Measurements from ENCODE around the gene ATOSA. TPM values are rescaled to one million over a fixed set of nuclear protein-coding genes. Genes with fewer than 3 reads are reported as not detected.

Gene ATOSA
- total RNA-seq, 1 donor from 2014 or later: 96.8 TPM

DNA sequence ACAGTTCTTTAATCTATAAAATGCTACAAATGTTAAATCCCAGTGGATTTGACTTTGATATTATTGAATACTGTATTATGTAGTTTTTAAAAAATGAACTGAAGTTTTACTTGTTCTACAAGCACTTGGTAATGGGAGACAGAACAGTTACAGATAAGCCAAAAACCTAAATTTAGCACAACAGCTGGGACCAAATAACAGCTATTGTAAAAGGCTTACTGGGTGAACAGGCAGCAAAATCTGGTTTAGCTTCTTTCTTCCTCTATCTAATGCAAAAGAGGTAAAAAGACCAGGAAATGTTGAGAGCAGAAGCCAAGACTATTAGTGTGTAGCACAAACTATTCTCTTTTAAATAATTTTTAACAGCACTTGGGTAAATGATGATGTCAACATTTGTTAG is 1.6 kb upstream of the ATOSA start:
- H3K27me3 Mint-ChIP-seq: no peaks in the 10 kb centered on the region
- CTCF ChIA-PET: no interaction called here
- POLR2A ChIA-PET: interaction anchor here (0.6 to 3.5 kb wide), 8 partner anchors 9 to 448 kb away, joined by 3 to 37 read pairs (median 8); no protein-coding TSS in a partner anchor
- H3K4me1 Mint-ChIP-seq: peaks cover 83% of the 10 kb centered on the region
- peak overlapping the region; percentile 98 for H3K27ac Mint-ChIP-seq
- intact Hi-C loops (cut with micrococcal nuclease): loop anchor here (5.0 kb wide), 1 partner anchor 948 kb away; no protein-coding TSS in a partner anchor
- peaks cover 30% of the 10 kb centered on the region for H3K36me3 Mint-ChIP-seq (ENCODE audit: low read depth)
- ATAC-seq (ENCODE audit: low read depth) (no peak), DNase-seq (no peak)
- H3K4me3 Mint-ChIP-seq: peak overlapping the region; percentile 100
- H3K9me3 Mint-ChIP-seq: no peaks in the 10 kb centered on the region
- TF ChIP-seq, protein P1, sequence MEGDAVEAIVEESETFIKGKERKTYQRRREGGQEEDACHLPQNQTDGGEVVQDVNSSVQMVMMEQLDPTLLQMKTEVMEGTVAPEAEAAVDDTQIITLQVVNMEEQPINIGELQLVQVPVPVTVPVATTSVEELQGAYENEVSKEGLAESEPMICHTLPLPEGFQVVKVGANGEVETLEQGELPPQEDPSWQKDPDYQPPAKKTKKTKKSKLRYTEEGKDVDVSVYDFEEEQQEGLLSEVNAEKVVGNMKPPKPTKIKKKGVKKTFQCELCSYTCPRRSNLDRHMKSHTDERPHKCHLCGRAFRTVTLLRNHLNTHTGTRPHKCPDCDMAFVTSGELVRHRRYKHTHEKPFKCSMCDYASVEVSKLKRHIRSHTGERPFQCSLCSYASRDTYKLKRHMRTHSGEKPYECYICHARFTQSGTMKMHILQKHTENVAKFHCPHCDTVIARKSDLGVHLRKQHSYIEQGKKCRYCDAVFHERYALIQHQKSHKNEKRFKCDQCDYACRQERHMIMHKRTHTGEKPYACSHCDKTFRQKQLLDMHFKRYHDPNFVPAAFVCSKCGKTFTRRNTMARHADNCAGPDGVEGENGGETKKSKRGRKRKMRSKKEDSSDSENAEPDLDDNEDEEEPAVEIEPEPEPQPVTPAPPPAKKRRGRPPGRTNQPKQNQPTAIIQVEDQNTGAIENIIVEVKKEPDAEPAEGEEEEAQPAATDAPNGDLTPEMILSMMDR (IDR thresholded peaks at IDR 0.05): no peak

DNA sequence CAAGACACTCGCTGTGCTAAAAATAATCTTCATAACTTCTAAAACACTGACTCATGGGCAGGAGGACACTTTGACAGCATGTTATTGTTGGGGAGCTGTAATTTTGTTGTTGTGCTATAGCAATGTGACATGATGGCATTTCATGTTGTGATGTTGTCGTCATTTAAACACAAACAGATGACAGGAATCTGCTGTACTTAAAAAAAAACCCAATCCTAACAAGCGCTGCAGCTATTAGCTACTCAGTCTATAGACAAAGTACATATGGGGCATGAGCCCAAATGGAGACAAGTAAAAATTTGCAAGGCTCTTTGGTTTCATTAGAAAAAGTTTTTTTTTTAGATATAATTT is 828 bp upstream of the ATOSA start:
- peak overlapping the region; percentile 98 for H3K27ac Mint-ChIP-seq
- peak overlapping the region; percentile 100 for H3K4me3 Mint-ChIP-seq
- ATAC-seq (ENCODE audit: low read depth) (no peak), DNase-seq (no peak)
- no peaks in the 10 kb centered on the region for H3K9me3 Mint-ChIP-seq
- intact Hi-C loops (cut with micrococcal nuclease): loop anchor here (5.0 kb wide), 1 partner anchor 948 kb away; no protein-coding TSS in a partner anchor
- peaks cover 80% of the 10 kb centered on the region for H3K4me1 Mint-ChIP-seq
- H3K27me3 Mint-ChIP-seq: no peaks in the 10 kb centered on the region
- CTCF ChIA-PET: interaction anchor here (1.0 kb wide), 1 partner anchor 29 kb away, joined by 5 read pairs; no protein-coding TSS in a partner anchor
- POLR2A ChIA-PET: interaction anchor here (0.7 to 3.5 kb wide), 17 partner anchors 8 to 447 kb away, joined by 3 to 37 read pairs (median 4); partner anchors contain the start of gene MYO5A
- TF ChIP-seq, protein P1 (IDR thresholded peaks at IDR 0.05): no peak
- H3K36me3 Mint-ChIP-seq (ENCODE audit: low read depth): peaks cover 35% of the 10 kb centered on the region

DNA sequence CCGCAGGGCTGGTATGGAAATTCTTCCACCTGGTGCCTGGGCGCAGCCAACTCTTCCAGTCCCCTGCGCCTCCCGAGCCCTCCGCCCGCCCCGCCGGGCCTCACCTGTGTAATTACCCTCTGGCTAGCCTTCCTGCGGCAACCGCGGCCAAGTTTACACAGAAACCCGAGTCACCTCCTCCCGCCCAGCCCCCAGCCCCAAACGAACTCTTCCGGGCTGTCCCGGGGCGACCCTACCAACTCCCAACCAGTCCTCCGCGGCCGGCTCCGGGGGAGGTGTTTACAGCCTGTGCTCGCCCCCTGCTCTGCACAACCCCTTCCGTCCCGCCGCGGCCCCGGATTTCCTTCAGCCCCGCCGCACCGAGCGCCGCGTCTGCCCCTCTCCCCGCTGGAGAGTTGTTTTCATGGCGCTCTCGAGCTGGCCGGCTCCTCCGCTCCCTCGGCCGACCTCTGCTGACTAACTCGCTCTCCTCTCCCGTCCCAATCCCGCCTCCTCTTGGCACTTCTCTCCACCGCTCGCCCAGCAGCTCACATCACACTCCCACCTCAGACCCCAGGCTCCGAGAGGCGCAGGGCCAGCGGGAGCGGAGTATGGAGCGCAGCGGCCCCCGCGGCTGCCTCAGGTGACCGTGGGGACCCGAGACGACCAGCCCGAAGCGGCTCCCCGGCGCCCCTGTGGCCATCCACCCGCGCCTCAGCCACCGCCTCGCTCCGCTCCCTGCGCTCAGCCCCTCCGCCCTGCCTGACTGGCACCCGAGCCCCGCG is 538 bp downstream of the ATOSA start:
- H3K27ac Mint-ChIP-seq: peak overlapping the region; percentile 98
- H3K9me3 Mint-ChIP-seq: no peaks in the 10 kb centered on the region
- ATAC-seq (ENCODE audit: low read depth) (peak; percentile 46), DNase-seq (peak; percentile 57)
- intact Hi-C loops (cut with micrococcal nuclease): loop anchor here (1.0 to 5.0 kb wide), 11 partner anchors 8 to 498 kb away; no protein-coding TSS in a partner anchor
- ChIA-PET CTCF (interaction anchor here (0.7 kb wide), 1 partner anchor 57 kb away, joined by 3 read pairs; no protein-coding TSS in a partner anchor), POLR2A (interaction anchor here (0.6 to 3.5 kb wide), 17 partner anchors 13 to 659 kb away, joined by 3 to 37 read pairs (median 4); no protein-coding TSS in a partner anchor)
- peak overlapping the region; percentile 100 for H3K4me3 Mint-ChIP-seq
- TF ChIP-seq, protein P1 (IDR thresholded peaks at IDR 0.05): no peak
- H3K27me3 Mint-ChIP-seq: no peaks in the 10 kb centered on the region
- H3K36me3 Mint-ChIP-seq (ENCODE audit: low read depth): peaks cover 36% of the 10 kb centered on the region
- H3K4me1 Mint-ChIP-seq: peaks cover 74% of the 10 kb centered on the region

DNA sequence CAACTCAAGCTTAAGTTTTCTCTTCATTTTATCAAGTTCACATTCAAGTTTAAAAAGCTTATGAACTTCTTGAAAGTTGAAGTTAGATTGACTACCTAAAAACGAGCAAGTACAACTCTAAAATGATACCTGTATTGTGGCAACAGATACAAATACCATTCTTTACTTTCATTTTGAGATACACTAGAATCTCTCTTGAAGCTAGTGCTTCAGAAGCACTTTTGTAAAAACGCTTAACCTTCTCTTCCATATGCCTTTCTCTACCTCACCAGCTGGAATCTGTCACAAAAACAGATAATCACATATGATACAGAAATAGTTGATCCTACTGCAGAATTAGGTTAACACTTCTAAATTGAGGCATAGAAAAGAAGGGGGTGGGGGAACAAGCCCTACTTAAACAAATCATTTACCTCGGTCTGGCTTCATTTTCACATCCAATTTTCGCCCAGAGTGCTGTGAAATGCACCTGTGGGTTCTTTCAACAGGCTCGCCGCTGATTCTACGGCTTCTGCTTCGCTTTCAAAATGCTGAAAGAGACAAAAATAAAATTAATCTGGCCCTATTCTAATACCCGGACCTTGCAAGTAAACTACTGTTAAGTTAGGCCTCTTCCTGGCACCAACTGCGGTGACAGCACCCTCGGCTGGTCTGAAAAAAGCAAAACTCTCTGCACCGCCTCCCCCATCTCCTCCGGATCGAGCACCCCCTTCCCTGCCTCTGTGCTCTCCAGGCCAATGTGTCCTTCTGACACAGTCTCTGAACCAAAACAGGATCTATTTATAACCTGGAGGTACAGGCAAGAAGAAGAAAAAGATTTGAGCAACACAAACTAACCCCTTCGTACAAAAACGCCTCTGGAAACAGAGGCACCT is 1.4 kb downstream of the ATOSA start:
- peak; percentile 27 for DNase-seq
- CTCF ChIA-PET: interaction anchor here (0.7 to 1.3 kb wide), 3 partner anchors 51 to 346 kb away, joined by 3 to 4 read pairs (median 3); no protein-coding TSS in a partner anchor
- peak; percentile 25 for ATAC-seq (ENCODE audit: low read depth)
- POLR2A ChIA-PET: interaction anchor here (1.0 to 3.5 kb wide), 12 partner anchors 13 to 445 kb away, joined by 3 to 15 read pairs (median 4); no protein-coding TSS in a partner anchor
- H3K36me3 Mint-ChIP-seq (ENCODE audit: low read depth): peaks cover 44% of the 10 kb centered on the region
- peak overlapping the region; percentile 100 for H3K4me3 Mint-ChIP-seq
- intact Hi-C loops (cut with micrococcal nuclease): loop anchor here (1.0 to 5.0 kb wide), 9 partner anchors 8 to 497 kb away; no protein-coding TSS in a partner anchor
- H3K4me1 Mint-ChIP-seq: peaks cover 74% of the 10 kb centered on the region
- H3K9me3 Mint-ChIP-seq: no peaks in the 10 kb centered on the region
- H3K27me3 Mint-ChIP-seq: no peaks in the 10 kb centered on the region
- H3K27ac Mint-ChIP-seq: peak overlapping the region; percentile 98
- TF ChIP-seq, protein P1 (IDR thresholded peaks at IDR 0.05): no peak
